Measurements from ENCODE around the gene NAGLU.
"Not testable (repeated sequence)": the region's sequence is repeated elsewhere in the genome, so short reads cannot be mapped to it uniquely, and the experiment has no call there.

DNA sequence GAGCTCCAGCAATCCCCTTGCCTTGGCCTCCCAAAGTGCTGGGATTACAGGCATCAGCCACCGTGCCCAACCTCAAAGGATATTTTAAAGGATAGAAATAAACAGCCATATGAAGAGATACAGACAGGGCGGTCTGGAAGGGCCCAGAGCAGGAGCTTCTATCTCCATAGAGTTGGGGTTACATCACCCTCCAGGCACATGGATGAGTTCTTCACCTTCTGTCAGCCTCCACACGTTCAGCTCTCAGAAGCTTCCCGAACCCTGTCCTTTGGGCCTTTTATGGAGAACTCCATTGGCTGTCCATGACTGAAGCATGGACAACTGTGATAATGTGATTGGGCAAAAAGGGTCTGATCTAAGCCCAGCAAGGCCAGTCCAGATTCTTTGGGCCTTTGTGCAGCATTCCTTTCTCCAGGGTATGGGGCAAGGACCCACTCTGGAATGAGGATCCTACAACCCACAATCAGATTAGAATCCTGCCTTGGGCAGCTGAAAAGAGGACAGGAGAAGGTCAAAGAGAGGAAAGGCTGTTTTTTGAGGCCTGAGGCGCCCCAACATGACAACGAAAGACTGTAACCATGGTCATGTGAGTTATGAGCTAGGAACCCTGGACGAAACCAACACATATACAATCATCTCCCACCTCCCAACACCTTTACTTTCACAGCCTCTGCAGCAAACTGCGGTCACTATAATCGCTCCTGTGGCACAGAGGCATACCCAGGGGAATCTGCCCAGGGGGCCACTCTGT lies 9.9 kb downstream of the NAGLU start:
- TF ChIP-seq POU2F2, POLR2A, POLR2AphosphoS5 (IDR thresholded peaks at IDR 0.05; ENCODE audit: low read depth, low read length): not testable (repeated sequence)
